GM12878 (cell line): ENCODE measurements around the gene UCP1. TPM values are rescaled to one million over a fixed set of nuclear protein-coding genes. Genes with fewer than 3 reads are reported as not detected.
A peak's percentile ranks its signal among the peaks of the same experiment; 100 is the strongest.

Experiments
- ETV6 ChIP-seq, 2 experiments: fragments of 450-650 bp in 1 of 2; IDR thresholded peaks in 1 of 2; conservative IDR thresholded peaks in 1 of 2; 2 replicates each; pipeline ENCODE4 v1.6.1; 2014; ENCODE audit warnings: antibody characterized with exemption in 1 of 2, borderline replicate concordance in 1 of 2, low read depth in 1 of 2, mild to moderate bottlenecking in 1 of 2, moderate library complexity in 1 of 2
- IRF4 ChIP-seq: IDR thresholded peaks from 2 replicates; pipeline ENCODE4 v1.6.1; 2011; ENCODE audit warnings: low read depth, low read length
- POLR2A ChIP-seq: IDR thresholded peaks from 2 replicates; pipeline ENCODE4 v1.6.1; 2011; ENCODE audit warnings: low read depth, mild to moderate bottlenecking, low read length
- RB1 ChIP-seq: fragments of 450-650 bp; formaldehyde crosslinking; IDR thresholded peaks from 2 replicates; pipeline ENCODE4 v1.6.1; 2017; ENCODE audit warnings: mild to moderate bottlenecking, borderline replicate concordance
- SMARCA5 ChIP-seq: fragments of 450-650 bp; IDR thresholded peaks from 2 replicates; pipeline ENCODE4 v1.6.1; 2017; ENCODE audit warnings: mild to moderate bottlenecking
- WRNIP1 ChIP-seq: IDR thresholded peaks from 2 replicates; pipeline ENCODE4 v1.6.1; 2011; ENCODE audit warnings: low read depth, low read length, improper control_type of control experiment, borderline replicate concordance
- ZNF217 ChIP-seq: fragments of 450-650 bp; IDR thresholded peaks from 2 replicates; pipeline ENCODE4 v1.6.1; 2017; ENCODE audit warnings: antibody characterized with exemption, mild to moderate bottlenecking
- ZSCAN29 ChIP-seq: fragments of 450-650 bp; IDR thresholded peaks from 2 replicates; pipeline ENCODE4 v1.6.1; 2017; ENCODE audit warnings: mild to moderate bottlenecking, moderate library complexity
- polyA plus RNA-seq, 11 experiments: library from polyadenylated mRNA; depleted of rRNA in 4 of 11; unstranded in 6 of 11; stranded (reverse) in 5 of 11; fragments of >200 nt; fragmentation: Nextera tagmentation in 4 of 11; fragmentation: Illumina TruSeq in 1 of 11; extraction: Ambion mirVana in 4 of 11; extraction: Trizol in 1 of 11; gene quantifications; 1 replicate in 1 of 11; 2 replicates in 10 of 11; pipeline versions ENCODE4 v1.2.1 to v1.2.3, GENCODE V29; 2011 to 2016; ENCODE audit warnings: inconsistent platforms in 2 of 11, missing spikeins in 2 of 11, low read depth in 1 of 11
- total RNA-seq, 4 experiments: library from RNA; depleted of rRNA in 3 of 4; stranded (reverse); fragments of >200 nt in 3 of 4; fragmentation: Illumina TruSeq in 1 of 4; extraction: Trizol in 1 of 4; gene quantifications; 2 replicates each; pipeline versions ENCODE4 v1.2.1 to v1.2.3, GENCODE V29; 2013 to 2021
- TF ChIP-seq, protein P1 (sequence below): fragments of 150-350 bp; IDR thresholded peaks from 2 replicates; pipeline ENCODE4 v1.6.1; 2014; ENCODE audit warnings: mild to moderate bottlenecking, low read depth, low read length
- TF ChIP-seq, protein P2 (sequence below): fragments of 450-650 bp; IDR thresholded peaks from 2 replicates; pipeline ENCODE4 v1.6.1; 2016; ENCODE audit warnings: mild to moderate bottlenecking
- TF ChIP-seq, protein P3 (sequence below): fragments of 450-650 bp; IDR thresholded peaks from 2 replicates; pipeline ENCODE4 v1.6.1; 2016; ENCODE audit warnings: mild to moderate bottlenecking, moderate library complexity, borderline replicate concordance
- TF ChIP-seq, protein P4 (sequence below): fragments of 450-650 bp; IDR thresholded peaks from 2 replicates; pipeline ENCODE4 v1.6.1; 2017; ENCODE audit warnings: borderline replicate concordance
- TF ChIP-seq, protein P5 (sequence below): IDR thresholded peaks from 2 replicates; pipeline ENCODE4 v1.6.1; 2012; ENCODE audit warnings: low read depth, low read length, improper control_type of control experiment
- TF ChIP-seq, protein P6 (sequence below): fragments of 450-650 bp; IDR thresholded peaks from 2 replicates; pipeline ENCODE4 v1.6.1; 2018; ENCODE audit warnings: mild to moderate bottlenecking, low read depth, moderate library complexity; ENCODE audit not compliant: partially characterized antibody
- TF ChIP-seq, protein P7 (sequence below): fragments of 450-650 bp; conservative IDR thresholded peaks from 2 replicates; pipeline ENCODE4 v1.6.1; 2017; ENCODE audit warnings: mild to moderate bottlenecking, moderate library complexity

The UCP1 gene
- total and polyA plus RNA-seq, 10 of the 15 experiments (the other 5 are each of a cell fraction or from before 2014, with no cell fraction given): not detected

DNA sequence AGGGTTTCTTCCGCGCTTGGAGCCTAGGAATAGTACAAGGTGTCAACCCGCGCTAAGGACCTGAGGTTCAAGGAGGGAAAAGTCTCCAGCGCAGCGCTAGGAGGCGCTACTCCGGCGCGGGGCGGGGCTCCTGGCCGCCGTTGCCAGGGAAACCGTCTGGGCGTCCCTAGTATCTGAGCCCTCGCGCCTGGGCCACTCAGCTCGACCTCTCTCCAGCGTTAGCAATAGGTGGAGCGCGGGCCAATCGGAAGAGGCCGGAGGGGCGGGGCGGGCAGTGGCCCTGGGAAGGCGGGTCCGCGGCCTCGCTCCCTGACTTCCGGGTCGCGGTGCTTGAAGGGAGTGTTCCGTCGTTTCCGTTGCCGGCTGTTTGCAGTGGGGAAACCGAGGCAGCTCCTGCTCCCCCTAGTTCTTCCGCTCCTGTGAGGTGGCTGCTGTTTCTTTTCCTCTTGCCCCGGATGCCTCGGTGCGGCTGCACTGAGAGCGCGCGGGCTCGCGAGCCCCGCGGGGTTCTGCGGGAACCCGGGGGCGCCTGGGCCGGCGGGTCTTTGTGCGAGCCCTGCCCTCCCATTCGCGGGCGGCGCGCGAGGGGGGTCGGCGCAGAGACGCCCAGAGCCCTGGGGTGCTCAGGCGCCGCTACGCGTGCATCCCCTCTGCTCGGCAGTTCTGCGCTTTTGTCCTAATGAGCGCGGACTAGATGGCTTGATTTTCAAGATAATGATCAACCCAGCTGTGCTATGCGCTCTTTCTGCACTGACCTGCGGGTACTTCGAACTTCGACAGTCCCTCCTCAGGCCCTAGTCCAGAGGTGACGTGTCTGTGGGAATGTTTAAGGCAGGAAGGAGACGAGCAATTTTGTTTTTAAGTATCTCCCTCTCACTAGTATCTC lies 44.7 kb downstream of the UCP1 start, which contains the start of gene ELMOD2 (continued):
- TF ChIP-seq, protein P1, sequence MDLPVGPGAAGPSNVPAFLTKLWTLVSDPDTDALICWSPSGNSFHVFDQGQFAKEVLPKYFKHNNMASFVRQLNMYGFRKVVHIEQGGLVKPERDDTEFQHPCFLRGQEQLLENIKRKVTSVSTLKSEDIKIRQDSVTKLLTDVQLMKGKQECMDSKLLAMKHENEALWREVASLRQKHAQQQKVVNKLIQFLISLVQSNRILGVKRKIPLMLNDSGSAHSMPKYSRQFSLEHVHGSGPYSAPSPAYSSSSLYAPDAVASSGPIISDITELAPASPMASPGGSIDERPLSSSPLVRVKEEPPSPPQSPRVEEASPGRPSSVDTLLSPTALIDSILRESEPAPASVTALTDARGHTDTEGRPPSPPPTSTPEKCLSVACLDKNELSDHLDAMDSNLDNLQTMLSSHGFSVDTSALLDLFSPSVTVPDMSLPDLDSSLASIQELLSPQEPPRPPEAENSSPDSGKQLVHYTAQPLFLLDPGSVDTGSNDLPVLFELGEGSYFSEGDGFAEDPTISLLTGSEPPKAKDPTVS: no peak
- TF ChIP-seq POLR2A (peak; percentile 94), RB1 (no peak), ZSCAN29 (no peak), ZNF217 (no peak), SMARCA5 (peak; percentile 57; the same call in 1 of the 2 replicates), IRF4 (no peak), ETV6 (conservative IDR thresholded peaks at IDR 0.05 in 1 of 2, IDR thresholded peaks at IDR 0.05 in 1 of 2; ENCODE audit: borderline replicate concordance in 1 of 2, low read depth in 1 of 2) (no peak), WRNIP1 (no peak)
- TF ChIP-seq, protein P2, sequence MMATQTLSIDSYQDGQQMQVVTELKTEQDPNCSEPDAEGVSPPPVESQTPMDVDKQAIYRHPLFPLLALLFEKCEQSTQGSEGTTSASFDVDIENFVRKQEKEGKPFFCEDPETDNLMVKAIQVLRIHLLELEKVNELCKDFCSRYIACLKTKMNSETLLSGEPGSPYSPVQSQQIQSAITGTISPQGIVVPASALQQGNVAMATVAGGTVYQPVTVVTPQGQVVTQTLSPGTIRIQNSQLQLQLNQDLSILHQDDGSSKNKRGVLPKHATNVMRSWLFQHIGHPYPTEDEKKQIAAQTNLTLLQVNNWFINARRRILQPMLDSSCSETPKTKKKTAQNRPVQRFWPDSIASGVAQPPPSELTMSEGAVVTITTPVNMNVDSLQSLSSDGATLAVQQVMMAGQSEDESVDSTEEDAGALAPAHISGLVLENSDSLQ: peak; percentile 69
- TF ChIP-seq, protein P3, sequence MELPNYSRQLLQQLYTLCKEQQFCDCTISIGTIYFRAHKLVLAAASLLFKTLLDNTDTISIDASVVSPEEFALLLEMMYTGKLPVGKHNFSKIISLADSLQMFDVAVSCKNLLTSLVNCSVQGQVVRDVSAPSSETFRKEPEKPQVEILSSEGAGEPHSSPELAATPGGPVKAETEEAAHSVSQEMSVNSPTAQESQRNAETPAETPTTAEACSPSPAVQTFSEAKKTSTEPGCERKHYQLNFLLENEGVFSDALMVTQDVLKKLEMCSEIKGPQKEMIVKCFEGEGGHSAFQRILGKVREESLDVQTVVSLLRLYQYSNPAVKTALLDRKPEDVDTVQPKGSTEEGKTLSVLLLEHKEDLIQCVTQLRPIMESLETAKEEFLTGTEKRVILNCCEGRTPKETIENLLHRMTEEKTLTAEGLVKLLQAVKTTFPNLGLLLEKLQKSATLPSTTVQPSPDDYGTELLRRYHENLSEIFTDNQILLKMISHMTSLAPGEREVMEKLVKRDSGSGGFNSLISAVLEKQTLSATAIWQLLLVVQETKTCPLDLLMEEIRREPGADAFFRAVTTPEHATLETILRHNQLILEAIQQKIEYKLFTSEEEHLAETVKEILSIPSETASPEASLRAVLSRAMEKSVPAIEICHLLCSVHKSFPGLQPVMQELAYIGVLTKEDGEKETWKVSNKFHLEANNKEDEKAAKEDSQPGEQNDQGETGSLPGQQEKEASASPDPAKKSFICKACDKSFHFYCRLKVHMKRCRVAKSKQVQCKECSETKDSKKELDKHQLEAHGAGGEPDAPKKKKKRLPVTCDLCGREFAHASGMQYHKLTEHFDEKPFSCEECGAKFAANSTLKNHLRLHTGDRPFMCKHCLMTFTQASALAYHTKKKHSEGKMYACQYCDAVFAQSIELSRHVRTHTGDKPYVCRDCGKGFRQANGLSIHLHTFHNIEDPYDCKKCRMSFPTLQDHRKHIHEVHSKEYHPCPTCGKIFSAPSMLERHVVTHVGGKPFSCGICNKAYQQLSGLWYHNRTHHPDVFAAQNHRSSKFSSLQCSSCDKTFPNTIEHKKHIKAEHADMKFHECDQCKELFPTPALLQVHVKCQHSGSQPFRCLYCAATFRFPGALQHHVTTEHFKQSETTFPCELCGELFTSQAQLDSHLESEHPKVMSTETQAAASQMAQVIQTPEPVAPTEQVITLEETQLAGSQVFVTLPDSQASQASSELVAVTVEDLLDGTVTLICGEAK: peak; percentile 93
- TF ChIP-seq, protein P4, sequence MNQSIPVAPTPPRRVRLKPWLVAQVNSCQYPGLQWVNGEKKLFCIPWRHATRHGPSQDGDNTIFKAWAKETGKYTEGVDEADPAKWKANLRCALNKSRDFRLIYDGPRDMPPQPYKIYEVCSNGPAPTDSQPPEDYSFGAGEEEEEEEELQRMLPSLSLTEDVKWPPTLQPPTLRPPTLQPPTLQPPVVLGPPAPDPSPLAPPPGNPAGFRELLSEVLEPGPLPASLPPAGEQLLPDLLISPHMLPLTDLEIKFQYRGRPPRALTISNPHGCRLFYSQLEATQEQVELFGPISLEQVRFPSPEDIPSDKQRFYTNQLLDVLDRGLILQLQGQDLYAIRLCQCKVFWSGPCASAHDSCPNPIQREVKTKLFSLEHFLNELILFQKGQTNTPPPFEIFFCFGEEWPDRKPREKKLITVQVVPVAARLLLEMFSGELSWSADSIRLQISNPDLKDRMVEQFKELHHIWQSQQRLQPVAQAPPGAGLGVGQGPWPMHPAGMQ: no peak
- TF ChIP-seq, protein P5, sequence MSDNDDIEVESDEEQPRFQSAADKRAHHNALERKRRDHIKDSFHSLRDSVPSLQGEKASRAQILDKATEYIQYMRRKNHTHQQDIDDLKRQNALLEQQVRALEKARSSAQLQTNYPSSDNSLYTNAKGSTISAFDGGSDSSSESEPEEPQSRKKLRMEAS: peak; percentile 76
- TF ChIP-seq, protein P6, sequence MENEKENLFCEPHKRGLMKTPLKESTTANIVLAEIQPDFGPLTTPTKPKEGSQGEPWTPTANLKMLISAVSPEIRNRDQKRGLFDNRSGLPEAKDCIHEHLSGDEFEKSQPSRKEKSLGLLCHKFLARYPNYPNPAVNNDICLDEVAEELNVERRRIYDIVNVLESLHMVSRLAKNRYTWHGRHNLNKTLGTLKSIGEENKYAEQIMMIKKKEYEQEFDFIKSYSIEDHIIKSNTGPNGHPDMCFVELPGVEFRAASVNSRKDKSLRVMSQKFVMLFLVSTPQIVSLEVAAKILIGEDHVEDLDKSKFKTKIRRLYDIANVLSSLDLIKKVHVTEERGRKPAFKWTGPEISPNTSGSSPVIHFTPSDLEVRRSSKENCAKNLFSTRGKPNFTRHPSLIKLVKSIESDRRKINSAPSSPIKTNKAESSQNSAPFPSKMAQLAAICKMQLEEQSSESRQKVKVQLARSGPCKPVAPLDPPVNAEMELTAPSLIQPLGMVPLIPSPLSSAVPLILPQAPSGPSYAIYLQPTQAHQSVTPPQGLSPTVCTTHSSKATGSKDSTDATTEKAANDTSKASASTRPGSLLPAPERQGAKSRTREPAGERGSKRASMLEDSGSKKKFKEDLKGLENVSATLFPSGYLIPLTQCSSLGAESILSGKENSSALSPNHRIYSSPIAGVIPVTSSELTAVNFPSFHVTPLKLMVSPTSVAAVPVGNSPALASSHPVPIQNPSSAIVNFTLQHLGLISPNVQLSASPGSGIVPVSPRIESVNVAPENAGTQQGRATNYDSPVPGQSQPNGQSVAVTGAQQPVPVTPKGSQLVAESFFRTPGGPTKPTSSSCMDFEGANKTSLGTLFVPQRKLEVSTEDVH: no peak
- TF ChIP-seq, protein P7, sequence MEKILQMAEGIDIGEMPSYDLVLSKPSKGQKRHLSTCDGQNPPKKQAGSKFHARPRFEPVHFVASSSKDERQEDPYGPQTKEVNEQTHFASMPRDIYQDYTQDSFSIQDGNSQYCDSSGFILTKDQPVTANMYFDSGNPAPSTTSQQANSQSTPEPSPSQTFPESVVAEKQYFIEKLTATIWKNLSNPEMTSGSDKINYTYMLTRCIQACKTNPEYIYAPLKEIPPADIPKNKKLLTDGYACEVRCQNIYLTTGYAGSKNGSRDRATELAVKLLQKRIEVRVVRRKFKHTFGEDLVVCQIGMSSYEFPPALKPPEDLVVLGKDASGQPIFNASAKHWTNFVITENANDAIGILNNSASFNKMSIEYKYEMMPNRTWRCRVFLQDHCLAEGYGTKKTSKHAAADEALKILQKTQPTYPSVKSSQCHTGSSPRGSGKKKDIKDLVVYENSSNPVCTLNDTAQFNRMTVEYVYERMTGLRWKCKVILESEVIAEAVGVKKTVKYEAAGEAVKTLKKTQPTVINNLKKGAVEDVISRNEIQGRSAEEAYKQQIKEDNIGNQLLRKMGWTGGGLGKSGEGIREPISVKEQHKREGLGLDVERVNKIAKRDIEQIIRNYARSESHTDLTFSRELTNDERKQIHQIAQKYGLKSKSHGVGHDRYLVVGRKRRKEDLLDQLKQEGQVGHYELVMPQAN: peak; percentile 53
